ENCODE data around the gene SORCS2.
"Not testable (repeated sequence)": the region's sequence is repeated elsewhere in the genome, so short reads cannot be mapped to it uniquely, and the experiment has no call there.

Gene SORCS2

GRCh38 chr4:7201420-7202305, 9.3 kb downstream of the SORCS2 start:
- DNase-seq: no peak

GRCh38 chr4:7202411-7202810, 10.1 kb downstream of the SORCS2 start:
- no peak for DNase-seq

- no peak for DNase-seq
Observed at GRCh38 chr4:7204656-7205387, 12.5 kb downstream of the SORCS2 start.

GRCh38 chr4:7206385-7206784, 14.0 kb downstream of the SORCS2 start:
- no peak for DNase-seq

- DNase-seq: no peak
Observed at GRCh38 chr4:7206911-7207567, 14.7 kb downstream of the SORCS2 start.

GRCh38 chr4:7207628-7208231, 15.4 kb downstream of the SORCS2 start:
- no peak for DNase-seq

- no peak for DNase-seq
Observed at GRCh38 chr4:7208509-7209451, 16.4 kb downstream of the SORCS2 start.

GRCh38 chr4:7209699-7210098, 17.4 kb downstream of the SORCS2 start:
- no peak for DNase-seq

- no peak for DNase-seq
Observed at GRCh38 chr4:7210824-7211223, 18.5 kb downstream of the SORCS2 start.

GRCh38 chr4:7212101-7212674, 19.9 kb downstream of the SORCS2 start:
- DNase-seq: no peak

- DNase-seq: no peak
Observed at GRCh38 chr4:7212921-7213320, 20.6 kb downstream of the SORCS2 start.

GRCh38 chr4:7213807-7214206, 21.5 kb downstream of the SORCS2 start:
- no peak for DNase-seq

- DNase-seq: no peak
Observed at GRCh38 chr4:7214359-7214758, 22.0 kb downstream of the SORCS2 start.

- not testable (repeated sequence) for DNase-seq
Observed at GRCh38 chr4:7215187-7215586, 22.8 kb downstream of the SORCS2 start.

- DNase-seq: no peak
Observed at GRCh38 chr4:7217039-7217438, 24.7 kb downstream of the SORCS2 start.

GRCh38 chr4:7217474-7218321, 25.4 kb downstream of the SORCS2 start:
- no peak for DNase-seq

GRCh38 chr4:7218686-7219085, 26.3 kb downstream of the SORCS2 start:
- no peak for DNase-seq

- DNase-seq: no peak
Observed at GRCh38 chr4:7222521-7222920, 30.2 kb downstream of the SORCS2 start.

- DNase-seq: no peak
Observed at GRCh38 chr4:7223541-7223940, 31.2 kb downstream of the SORCS2 start.

- no peak for DNase-seq
Observed at GRCh38 chr4:7224001-7224400, 31.7 kb downstream of the SORCS2 start.
